Astrocyte of the cerebellum (primary cell): ENCODE data around the gene TNPO1.

Experiments
- DNase-seq: peaks from one replicate; pipeline ENCODE4 v3.0.0-alpha.2; 2011; ENCODE audit warnings: low read depth
- H3K4me3 ChIP-seq: 2 replicates; pipeline ENCODE4 v1.5.1; 2011; ENCODE audit warnings: mild to moderate bottlenecking, low read depth, low read length, moderate library complexity
- CTCF ChIP-seq: IDR thresholded peaks from 2 replicates; pipeline ENCODE4 v1.5.1; 2012; ENCODE audit warnings: low read length, low read depth, moderate library complexity, mild to moderate bottlenecking; ENCODE audit errors: missing control alignments
- in situ Hi-C: cut with HindIII; loops from 2 replicates; pipeline ENCODE4 v1.10.0; 2017; ENCODE audit warnings: low sequenced_read_pairs

TNPO1 gene

GRCh38 chr5:72841756-72842535 lies 25.5 kb downstream of the TNPO1 start:
- in situ Hi-C loops, result no loop called here
- no peak for DNase-seq
- no peak for TF ChIP-seq CTCF

GRCh38 chr5:72842816-72843215 lies 26.4 kb downstream of the TNPO1 start:
- no peak for DNase-seq
- TF ChIP-seq CTCF, result no peak

More at GRCh38 chr5:72841756-72842535, 25.5 kb downstream of the TNPO1 start:
- no peak overlapping the region for H3K4me3 ChIP-seq

GRCh38 chr5:72844218-72844603 lies 27.8 kb downstream of the TNPO1 start:
- TF ChIP-seq CTCF, result no peak

More at GRCh38 chr5:72842816-72843215, 26.4 kb downstream of the TNPO1 start:
- no peak overlapping the region for H3K4me3 ChIP-seq
- in situ Hi-C loops, result no loop called here

GRCh38 chr5:72845889-72846288 lies 29.4 kb downstream of the TNPO1 start:
- no peak for TF ChIP-seq CTCF
- DNase-seq, result no peak
- H3K4me3 ChIP-seq, result no peak overlapping the region
- in situ Hi-C loops, result no loop called here

More at GRCh38 chr5:72844218-72844603, 27.8 kb downstream of the TNPO1 start:
- no peak for DNase-seq
- H3K4me3 ChIP-seq, result no peak overlapping the region
- in situ Hi-C loops, result no loop called here

GRCh38 chr5:72846483-72846882 lies 30.0 kb downstream of the TNPO1 start:
- no peak overlapping the region for H3K4me3 ChIP-seq
- in situ Hi-C loops, result no loop called here
- TF ChIP-seq CTCF, result no peak
- no peak for DNase-seq

- no peak for TF ChIP-seq CTCF
- peak overlapping the region; percentile 69 for H3K4me3 ChIP-seq
- in situ Hi-C loops, result no loop called here
- no peak for DNase-seq
Observed at GRCh38 chr5:72847439-72847838, 31.0 kb downstream of the TNPO1 start.
